Left lung (tissue), 10 donors: ENCODE data around the gene MLH3. TPM values are rescaled to one million over a fixed set of nuclear protein-coding genes. Genes with fewer than 3 reads are reported as not detected.

Experiments used
- ATAC-seq: fragments of 200-7000 bp; cut with Tn5 transposase; one replicate; pipeline ENCODE4 v1.9.1; 2020; ENCODE audit warnings: moderate library complexity
- DNase-seq, 4 donors: peaks; one replicate each; pipeline ENCODE4 v3.0.0-alpha.2; 2013 to 2020
- H3K27ac ChIP-seq, 2 donors: fragments of 200-600 bp; sonication (generic) in 1 of 2; one replicate each; pipeline versions ENCODE4 v1.5.0 to v1.8.0; 2020 to 2021
- H3K27me3 ChIP-seq, 2 donors: fragments of 200-600 bp; sonication (generic) in 1 of 2; one replicate each; pipeline versions ENCODE4 v1.5.0 to v1.8.0; 2020 to 2021
- H3K36me3 ChIP-seq, 2 donors: fragments of 200-600 bp; sonication (generic) in 1 of 2; one replicate each; pipeline versions ENCODE4 v1.5.0 to v1.8.0; 2020 to 2021
- H3K4me1 ChIP-seq, 2 donors: fragments of 200-600 bp; one replicate each; pipeline ENCODE4 v1.8.0; 2021
- H3K4me3 ChIP-seq, 2 donors: fragments of 200-600 bp; sonication (generic) in 1 of 2; one replicate each; pipeline versions ENCODE4 v1.5.0 to v1.8.0; 2020 to 2021; ENCODE audit warnings: mild to moderate bottlenecking in 1 of 2
- H3K9me3 ChIP-seq, 2 donors: fragments of 200-600 bp; sonication (generic) in 1 of 2; one replicate each; pipeline versions ENCODE4 v1.5.0 to v1.8.0; 2020 to 2021
- CTCF ChIP-seq, 2 donors: fragments of 200-600 bp; sonication (generic) in 1 of 2; IDR thresholded peaks; one replicate each; pipeline versions ENCODE4 v1.5.0 to v1.8.0; 2021; ENCODE audit warnings: antibody characterized with exemption in 2 of 2
- intact Hi-C, 2 donors: fragments of 100-400 bp; cut with DNase I; formaldehyde crosslinking; loops; one replicate each; pipeline versions ENCODE4 v1.11.2 to v1.14.2; 2022
- polyA plus RNA-seq, 6 donors: library from polyadenylated mRNA; unstranded; fragments of 120-200 nt; gene quantifications; one replicate each; pipeline ENCODE4 v1.2.1, GENCODE V29; 2013; ENCODE audit not compliant: insufficient read length in 6 of 6
- total RNA-seq, 2 donors: library from RNA; stranded (reverse); fragmentation: NEBNext Ultra II Directional; extraction: Animal tissue kit (Norgen Biotek cat#: 25700); gene quantifications; one replicate each; pipeline ENCODE4 v1.2.1, GENCODE V29; 2021
- donor health status: DM: no; HTN: yes; CAD: no.
- donor health status: DM: no; HTN: no; CAD: no.

MLH3 gene
- total and polyA plus RNA-seq, 8 donors: 24.7 to 48.3 (median 39.9) TPM

- no peak for ATAC-seq
- peaks cover 0 to 10% of the 10 kb centered on the region in 2 donors for H3K4me1 ChIP-seq
- no peaks in the 10 kb centered on the region for H3K36me3 ChIP-seq
- TF ChIP-seq CTCF (IDR thresholded peaks at IDR 0.05): no peak
- no peaks in the 10 kb centered on the region for H3K9me3 ChIP-seq
- no peaks in the 10 kb centered on the region for H3K27me3 ChIP-seq
- intact Hi-C loops: no loop called here
- no peak for DNase-seq
- H3K4me3 ChIP-seq: no peak overlapping the region
- H3K27ac ChIP-seq: no peak overlapping the region
Observed at GRCh38 chr14:74964787-74965485, 86.3 kb downstream of the MLH3 start.

Other genes with a start within 250 kb of the MLH3 start
- under 1 TPM in 1 of 2 donors, not detected in 1; 0.08 TPM for gene PROX2, start 175.3 kb downstream of the MLH3 start, total RNA-seq
- gene PROX2, start 175.3 kb downstream of the MLH3 start, polyA plus RNA-seq: 1 to 10 TPM; 2.0 to 3.8 (median 3.1) TPM
- 10 to 100 TPM; 88.3 to 98.6 TPM for gene DLST, start 169.6 kb downstream of the MLH3 start, total RNA-seq
- gene DLST, start 169.6 kb downstream of the MLH3 start, polyA plus RNA-seq: 100 to 1,000 TPM in 2 of 6 donors, 10 to 100 TPM in 4; 90.4 to 104 (median 96.3) TPM
- 1 to 10 TPM; 5.6 to 6.7 TPM for gene RPS6KL1, start 128.2 kb downstream of the MLH3 start, total RNA-seq
- 1 to 10 TPM in 4 of 6 donors, under 1 TPM in 2; 0.62 to 1.8 (median 1.1) TPM for gene RPS6KL1, start 128.2 kb downstream of the MLH3 start, polyA plus RNA-seq
- gene PGF, start 95.9 kb downstream of the MLH3 start, total RNA-seq: 1 to 10 TPM; 3.4 to 4.6 TPM
- 10 to 100 TPM; 12.3 to 18.6 (median 14.0) TPM for gene PGF, start 95.9 kb downstream of the MLH3 start, polyA plus RNA-seq
- gene EIF2B2, start 48.5 kb downstream of the MLH3 start, total RNA-seq: 10 to 100 TPM; 38.7 to 44.4 TPM
- gene EIF2B2, start 48.5 kb downstream of the MLH3 start, polyA plus RNA-seq: 10 to 100 TPM; 43.5 to 58.2 (median 48.2) TPM
- gene ACYP1, start 12.6 kb upstream of the MLH3 start, total RNA-seq: 10 to 100 TPM in 1 of 2 donors, 1 to 10 TPM in 1; 9.8 to 15.8 TPM
- gene ACYP1, start 12.6 kb upstream of the MLH3 start, polyA plus RNA-seq: 10 to 100 TPM; 41.5 to 57.0 (median 53.1) TPM
- gene ZC2HC1C, start 18.2 kb upstream of the MLH3 start, total RNA-seq: 1 to 10 TPM; 3.1 to 4.6 TPM
- gene ZC2HC1C, start 18.2 kb upstream of the MLH3 start, polyA plus RNA-seq: 1 to 10 TPM; 3.5 to 6.6 (median 5.3) TPM
- 10 to 100 TPM; 75.8 to 77.7 TPM for gene NEK9, start 75.6 kb upstream of the MLH3 start, total RNA-seq
- 100 to 1,000 TPM; 124 to 147 (median 132) TPM for gene NEK9, start 75.6 kb upstream of the MLH3 start, polyA plus RNA-seq
- 100 to 1,000 TPM; 338 to 391 TPM for gene TMED10, start 125.1 kb upstream of the MLH3 start, total RNA-seq
- 100 to 1,000 TPM; 171 to 202 (median 192) TPM for gene TMED10, start 125.1 kb upstream of the MLH3 start, polyA plus RNA-seq
- gene FOS, start 227.4 kb upstream of the MLH3 start, total RNA-seq: 100 to 1,000 TPM in 1 of 2 donors, 10 to 100 TPM in 1; 92.2 to 264 TPM
- 1,000 to 10,000 TPM in 3 of 6 donors, 100 to 1,000 TPM in 2, 10 to 100 TPM in 1; 57.9 to 3,242 (median 1,036) TPM for gene FOS, start 227.4 kb upstream of the MLH3 start, polyA plus RNA-seq